Measurements from ENCODE around the gene ERAL1. TPM values are rescaled to one million over a fixed set of nuclear protein-coding genes. Genes with fewer than 3 reads are reported as not detected.
A peak's percentile ranks its signal among the peaks of the same experiment; 100 is the strongest.
"Not testable (repeated sequence)": the region's sequence is repeated elsewhere in the genome, so short reads cannot be mapped to it uniquely, and the experiment has no call there.

The ERAL1 gene
- total and polyA plus RNA-seq, 2 donors (not counting 1 experiment from before 2014, with no cell fraction given), result 35.9 to 45.7 TPM

DNA sequence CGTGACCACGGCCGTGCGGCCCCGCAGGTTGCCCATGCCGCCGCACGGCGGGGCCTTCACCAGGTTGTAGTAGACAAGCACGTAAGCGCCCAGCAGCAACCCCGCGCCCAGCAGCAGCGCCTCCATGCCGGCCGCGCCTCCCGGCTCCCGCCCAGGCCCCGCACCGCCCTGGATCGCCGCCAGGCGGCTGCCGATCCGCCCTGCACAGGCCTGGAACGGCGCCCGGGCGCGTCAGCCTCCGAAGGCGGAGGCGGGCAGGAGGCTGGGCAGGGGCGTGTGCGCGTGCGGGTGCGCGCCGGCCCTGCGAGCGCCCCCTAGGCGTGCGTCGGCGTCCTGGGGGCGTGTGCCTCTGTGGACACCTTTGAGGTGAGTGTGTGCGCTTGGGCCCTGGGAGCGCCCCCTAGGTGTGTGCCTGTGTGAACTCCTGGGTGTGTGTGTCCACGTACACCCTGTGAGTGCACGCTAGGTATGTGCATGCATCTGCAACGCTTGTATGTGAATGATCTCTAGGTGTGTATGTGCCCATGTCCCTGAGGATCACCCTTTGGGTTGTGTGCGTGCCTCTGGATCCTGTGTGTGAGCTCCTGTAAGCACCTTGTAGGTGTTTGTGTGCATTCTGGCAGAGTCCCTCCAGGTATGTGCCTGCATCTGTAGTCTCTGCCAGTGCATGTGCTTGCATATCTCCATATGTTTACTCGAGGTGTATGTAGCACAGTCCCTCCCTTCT lies 48.2 kb downstream of the ERAL1 start, which contains the start of gene DHRS13:
Gene DHRS13 (minus strand): TSS at position 261 of the 727 bp plus-strand sequence. CDS start 135 bp downstream, at position 126.
- H3K27ac Mint-ChIP-seq, result peak within 1 kb of the TSS; percentile 88
- Histone ChIP-seq H3K4me2 (replicated peaks; ENCODE audit: low read depth, low read length, poor library complexity, severe bottlenecking) (peak within 1 kb of the TSS; percentile 91), H4K20me1 (ENCODE audit: control insufficient read depth, insufficient read depth, low read length, poor library complexity, severe bottlenecking) (no peaks in the 10 kb centered on the region), H3K9me3 (ENCODE audit: control extremely low read depth in 1 of 3, control insufficient read depth in 2 of 3, insufficient read depth in 1 of 3, low read length in 2 of 3) (no peaks in the 10 kb centered on the region), H3K36me3 (replicated peaks in 1 of 2; ENCODE audit: control extremely low read depth in 1 of 2, control insufficient read depth in 1 of 2, extremely low read depth in 1 of 2, insufficient read depth in 2 of 2, low read length in 1 of 2) (peaks cover 0 to 29% of the 10 kb centered on the region in 2 experiments), H3K79me2 (ENCODE audit: control insufficient read depth, insufficient read depth, low read length) (peaks cover 42% of the 10 kb centered on the region), H3K27me3 (replicated peaks in 1 of 4; ENCODE audit: control extremely low read depth in 1 of 4, control insufficient read depth in 3 of 4, insufficient read depth in 4 of 4, low read length in 3 of 4) (no peaks in the 10 kb centered on the region), H3K27ac (ENCODE audit: low read length in 2 of 2) (peak within 1 kb of the TSS; percentile 61 to 77), H2AFZ (ENCODE audit: insufficient read depth, low read depth, low read length, poor library complexity, severe bottlenecking) (peak within 1 kb of the TSS; percentile 94), H3K9ac (ENCODE audit: low read length) (peak within 1 kb of the TSS; percentile 87), H3K4me1 (ENCODE audit: control insufficient read depth in 2 of 2, insufficient read depth in 2 of 2, low read length in 2 of 2) (peaks cover 18 to 32% of the 10 kb centered on the region in 2 donors), H3K4me3 (ENCODE audit: control extremely low read depth in 1 of 5, extremely low read depth in 1 of 5, insufficient read depth in 1 of 5, low read depth in 2 of 5, low read length in 4 of 5) (peak within 1 kb of the TSS; percentile 68 to 90 (median 76))
- POLR2A ChIA-PET, result interaction anchor here (0.7 to 2.1 kb wide), 6 partner anchors 10 to 176 kb away, joined by 3 to 17 read pairs (median 6); partner anchors contain the start of gene NEK8
- peaks cover 34% of the 10 kb centered on the region for H3K4me1 Mint-ChIP-seq
- CTCF ChIA-PET, result interaction anchor here (0.6 to 9.1 kb wide), 24 partner anchors 10 to 181 kb away, joined by 3 to 137 read pairs (median 6); partner anchors contain the start of genes FAM222B, NEK8 and TLCD1
- ATAC-seq (ENCODE audit: low read depth) (peak; percentile 90), DNase-seq (peak; percentile 98)
- H3K9me3 Mint-ChIP-seq (ENCODE audit: insufficient read depth), result no peaks in the 10 kb centered on the region
- intact Hi-C loops (cut with micrococcal nuclease), result loop anchor here (1.0 to 5.0 kb wide), 9 partner anchors 14 to 256 kb away; partner anchors contain the start of genes BLTP2, FAM222B and PHF12
- 2% methylated on average over 54 of the region's 55 CpGs for WGBS (ENCODE audit: insufficient coverage)
- no peaks in the 10 kb centered on the region for H3K27me3 Mint-ChIP-seq
- H3K4me3 Mint-ChIP-seq, result peak within 1 kb of the TSS; percentile 88
- TF ChIP-seq, protein P1, sequence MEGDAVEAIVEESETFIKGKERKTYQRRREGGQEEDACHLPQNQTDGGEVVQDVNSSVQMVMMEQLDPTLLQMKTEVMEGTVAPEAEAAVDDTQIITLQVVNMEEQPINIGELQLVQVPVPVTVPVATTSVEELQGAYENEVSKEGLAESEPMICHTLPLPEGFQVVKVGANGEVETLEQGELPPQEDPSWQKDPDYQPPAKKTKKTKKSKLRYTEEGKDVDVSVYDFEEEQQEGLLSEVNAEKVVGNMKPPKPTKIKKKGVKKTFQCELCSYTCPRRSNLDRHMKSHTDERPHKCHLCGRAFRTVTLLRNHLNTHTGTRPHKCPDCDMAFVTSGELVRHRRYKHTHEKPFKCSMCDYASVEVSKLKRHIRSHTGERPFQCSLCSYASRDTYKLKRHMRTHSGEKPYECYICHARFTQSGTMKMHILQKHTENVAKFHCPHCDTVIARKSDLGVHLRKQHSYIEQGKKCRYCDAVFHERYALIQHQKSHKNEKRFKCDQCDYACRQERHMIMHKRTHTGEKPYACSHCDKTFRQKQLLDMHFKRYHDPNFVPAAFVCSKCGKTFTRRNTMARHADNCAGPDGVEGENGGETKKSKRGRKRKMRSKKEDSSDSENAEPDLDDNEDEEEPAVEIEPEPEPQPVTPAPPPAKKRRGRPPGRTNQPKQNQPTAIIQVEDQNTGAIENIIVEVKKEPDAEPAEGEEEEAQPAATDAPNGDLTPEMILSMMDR (IDR thresholded peaks at IDR 0.05), result peak; percentile 100
- no peak for TF ChIP-seq EZH2 (IDR thresholded peaks at IDR 0.05; ENCODE audit: borderline replicate concordance, insufficient read depth, low read depth, low read length, poor library complexity, severe bottlenecking)

DNA sequence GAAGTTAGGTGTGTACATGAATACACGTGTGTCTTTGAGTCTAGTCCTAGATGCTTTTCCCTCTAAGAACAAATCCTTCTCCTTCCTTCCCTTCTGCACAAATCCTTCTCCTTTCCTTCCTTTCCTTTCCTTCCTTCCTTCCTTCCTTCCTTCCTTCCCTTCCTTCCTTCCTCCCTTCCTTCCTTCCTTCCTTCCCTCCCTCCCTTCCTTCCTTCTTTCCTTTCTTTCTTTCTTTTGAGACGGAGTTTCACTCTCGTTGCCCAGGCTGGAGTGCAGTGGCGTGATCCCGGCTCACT lies 48.7 kb downstream of the ERAL1 start:
- Mint-ChIP-seq H3K4me1 (peaks cover 31% of the 10 kb centered on the region), H3K27ac (peak overlapping the region; percentile 88), H3K4me3 (peak overlapping the region; percentile 88)
- Histone ChIP-seq H3K79me2 (ENCODE audit: control insufficient read depth, insufficient read depth, low read length) (peaks cover 37% of the 10 kb centered on the region), H3K4me1 (ENCODE audit: control insufficient read depth in 2 of 2, insufficient read depth in 2 of 2, low read length in 2 of 2) (peaks cover 13 to 27% of the 10 kb centered on the region in 2 donors), H3K36me3 (replicated peaks in 1 of 2; ENCODE audit: control extremely low read depth in 1 of 2, control insufficient read depth in 1 of 2, extremely low read depth in 1 of 2, insufficient read depth in 2 of 2, low read length in 1 of 2) (peaks cover 0 to 34% of the 10 kb centered on the region in 2 experiments), H3K27ac (ENCODE audit: low read length in 2 of 2) (peak overlapping the region in 1 of 2 donors; percentile 27)
- H3K27me3 Mint-ChIP-seq; POLR2A ChIA-PET; H3K9me3 ChIP-seq (ENCODE audit: control extremely low read depth in 1 of 3, control insufficient read depth in 2 of 3, insufficient read depth in 1 of 3, low read length in 2 of 3); ATAC-seq (ENCODE audit: low read depth); H3K4me2 ChIP-seq (replicated peaks; ENCODE audit: low read depth, low read length, poor library complexity, severe bottlenecking); H3K9ac ChIP-seq (ENCODE audit: low read length); H2AFZ ChIP-seq (ENCODE audit: insufficient read depth, low read depth, low read length, poor library complexity, severe bottlenecking); DNase-seq; H3K9me3 Mint-ChIP-seq (ENCODE audit: insufficient read depth); H3K27me3 ChIP-seq (replicated peaks in 1 of 4; ENCODE audit: control extremely low read depth in 1 of 4, control insufficient read depth in 3 of 4, insufficient read depth in 4 of 4, low read length in 3 of 4); H4K20me1 ChIP-seq (ENCODE audit: control insufficient read depth, insufficient read depth, low read length, poor library complexity, severe bottlenecking); H3K4me3 ChIP-seq (ENCODE audit: control extremely low read depth in 1 of 5, extremely low read depth in 1 of 5, insufficient read depth in 1 of 5, low read depth in 2 of 5, low read length in 4 of 5): not testable (repeated sequence)
- CTCF ChIA-PET, result interaction anchor here (0.6 to 9.1 kb wide), 14 partner anchors 10 to 181 kb away, joined by 3 to 137 read pairs (median 8); partner anchors contain the start of genes FAM222B, NEK8 and TLCD1
- 83% methylated on average over 1 of the region's 5 CpGs for WGBS (ENCODE audit: insufficient coverage)
- intact Hi-C loops (cut with micrococcal nuclease), result loop anchor here (1.0 to 5.0 kb wide), 8 partner anchors 15 to 256 kb away; partner anchors contain the start of genes BLTP2 and FAM222B
